ENCODE measurements around the gene IL36G. TPM values are rescaled to one million over a fixed set of nuclear protein-coding genes. Genes with fewer than 3 reads are reported as not detected.

IL36G gene
- total and polyA plus RNA-seq, 2 donors (not counting 1 experiment from before 2014, with no cell fraction given): not detected

GRCh38 chr2:112936927-112937232 is 40.9 kb upstream of the IL36G start:
- no peaks in the 10 kb centered on the region for H3K36me3 ChIP-seq (ENCODE audit: control insufficient read depth, insufficient read depth, low read length)
- no peaks in the 10 kb centered on the region for H3K9me3 ChIP-seq (ENCODE audit: control insufficient read depth, insufficient read depth, low read depth, low read length)
- H3K4me1 ChIP-seq (ENCODE audit: control insufficient read depth, extremely low read depth, insufficient read depth, low read length): no peaks in the 10 kb centered on the region
- H3K4me3 ChIP-seq (replicated peaks in 1 of 4; ENCODE audit: control extremely low read depth in 1 of 4, insufficient read depth in 1 of 4, low read depth in 3 of 4, low read length in 4 of 4): no peak overlapping the region
- no peak overlapping the region for H2AFZ ChIP-seq (ENCODE audit: low read length)
- no peaks in the 10 kb centered on the region for H4K20me1 ChIP-seq (ENCODE audit: control insufficient read depth, extremely low read depth, insufficient read depth, low read length)
- H3K27ac ChIP-seq (ENCODE audit: insufficient read depth, low read length): no peak overlapping the region
- no peak for DNase-seq (ENCODE audit: low read depth in 2 of 2)
- TF ChIP-seq CTCF (conservative IDR thresholded peaks at IDR 0.05 in 1 of 2, IDR thresholded peaks at IDR 0.05 in 1 of 2; ENCODE audit: low read depth in 1 of 2, low read length in 2 of 2) (no peak), EZH2 (IDR thresholded peaks at IDR 0.05; ENCODE audit: low read length, missing control alignments) (no peak)
- H3K79me2 ChIP-seq (ENCODE audit: control insufficient read depth, insufficient read depth, low read length): no peaks in the 10 kb centered on the region
- no peaks in the 10 kb centered on the region for H3K27me3 ChIP-seq (ENCODE audit: control insufficient read depth, insufficient read depth, low read length)
- no peak overlapping the region for H3K4me2 ChIP-seq (ENCODE audit: extremely low read depth, insufficient read depth, low read length)
- no peak overlapping the region for H3K9ac ChIP-seq (ENCODE audit: insufficient read depth, low read length)

- H3K4me1 ChIP-seq (ENCODE audit: control insufficient read depth, extremely low read depth, insufficient read depth, low read length): no peaks in the 10 kb centered on the region
- TF ChIP-seq CTCF (conservative IDR thresholded peaks at IDR 0.05 in 1 of 2, IDR thresholded peaks at IDR 0.05 in 1 of 2; ENCODE audit: low read depth in 1 of 2, low read length in 2 of 2): no peak
- no peak for TF ChIP-seq EZH2 (IDR thresholded peaks at IDR 0.05; ENCODE audit: low read length, missing control alignments)
- H3K4me2 ChIP-seq (ENCODE audit: extremely low read depth, insufficient read depth, low read length): no peak overlapping the region
- H3K79me2 ChIP-seq (ENCODE audit: control insufficient read depth, insufficient read depth, low read length): no peaks in the 10 kb centered on the region
- no peak overlapping the region for H3K9ac ChIP-seq (ENCODE audit: insufficient read depth, low read length)
- H3K9me3 ChIP-seq (ENCODE audit: control insufficient read depth, insufficient read depth, low read depth, low read length): no peaks in the 10 kb centered on the region
- H3K27me3 ChIP-seq (ENCODE audit: control insufficient read depth, insufficient read depth, low read length): no peaks in the 10 kb centered on the region
- H3K4me3 ChIP-seq (replicated peaks in 1 of 4; ENCODE audit: control extremely low read depth in 1 of 4, insufficient read depth in 1 of 4, low read depth in 3 of 4, low read length in 4 of 4): no peak overlapping the region
- peak in 1 of 2 donors; percentile 70 for DNase-seq (ENCODE audit: low read depth in 2 of 2)
- H2AFZ ChIP-seq (ENCODE audit: low read length): no peak overlapping the region
- H3K27ac ChIP-seq (ENCODE audit: insufficient read depth, low read length): no peak overlapping the region
- no peaks in the 10 kb centered on the region for H4K20me1 ChIP-seq (ENCODE audit: control insufficient read depth, extremely low read depth, insufficient read depth, low read length)
- no peaks in the 10 kb centered on the region for H3K36me3 ChIP-seq (ENCODE audit: control insufficient read depth, insufficient read depth, low read length)
Observed at GRCh38 chr2:112938904-112939303, 38.9 kb upstream of the IL36G start.

- H3K4me3 ChIP-seq (replicated peaks in 1 of 4; ENCODE audit: control extremely low read depth in 1 of 4, insufficient read depth in 1 of 4, low read depth in 3 of 4, low read length in 4 of 4): no peak overlapping the region
- H3K4me2 ChIP-seq (ENCODE audit: extremely low read depth, insufficient read depth, low read length): no peak overlapping the region
- no peaks in the 10 kb centered on the region for H3K9me3 ChIP-seq (ENCODE audit: control insufficient read depth, insufficient read depth, low read depth, low read length)
- no peaks in the 10 kb centered on the region for H4K20me1 ChIP-seq (ENCODE audit: control insufficient read depth, extremely low read depth, insufficient read depth, low read length)
- H3K79me2 ChIP-seq (ENCODE audit: control insufficient read depth, insufficient read depth, low read length): no peaks in the 10 kb centered on the region
- H3K36me3 ChIP-seq (ENCODE audit: control insufficient read depth, insufficient read depth, low read length): no peaks in the 10 kb centered on the region
- no peak overlapping the region for H3K9ac ChIP-seq (ENCODE audit: insufficient read depth, low read length)
- no peaks in the 10 kb centered on the region for H3K27me3 ChIP-seq (ENCODE audit: control insufficient read depth, insufficient read depth, low read length)
- no peak overlapping the region for H3K27ac ChIP-seq (ENCODE audit: insufficient read depth, low read length)
- H2AFZ ChIP-seq (ENCODE audit: low read length): no peak overlapping the region
- no peak for DNase-seq (ENCODE audit: low read depth in 2 of 2)
- TF ChIP-seq EZH2 (IDR thresholded peaks at IDR 0.05; ENCODE audit: low read length, missing control alignments) (no peak), CTCF (conservative IDR thresholded peaks at IDR 0.05 in 1 of 2, IDR thresholded peaks at IDR 0.05 in 1 of 2; ENCODE audit: low read depth in 1 of 2, low read length in 2 of 2) (no peak)
- H3K4me1 ChIP-seq (ENCODE audit: control insufficient read depth, extremely low read depth, insufficient read depth, low read length): no peaks in the 10 kb centered on the region
Observed at GRCh38 chr2:112939425-112939824, 38.4 kb upstream of the IL36G start.
